Caco-2 (cell line): ENCODE results near the gene PCARE. TPM values are rescaled to one million over a fixed set of nuclear protein-coding genes. Genes with fewer than 3 reads are reported as not detected.

ENCODE experiments used
- BruUV-seq: library from RNA; stranded (reverse); fragments of 400-500 nt; replicated peaks from 2 replicates; lab custom pipeline; 2021; lab: Mats Ljungman, UMichigan
- CTCF ChIA-PET: fragments of 300-600 bp; sonication (Branson Sonifier 250); formaldehyde crosslinking; loops from one replicate; lab custom pipeline; 2022; ENCODE audit warnings: antibody characterized with exemption; lab: Charles Lee
- POLR2A ChIA-PET: fragments of 300-600 bp; sonication (Branson Sonifier 250); formaldehyde crosslinking; loops from one replicate; lab custom pipeline; 2022; ENCODE audit warnings: antibody characterized with exemption; lab: Charles Lee
- DNase-seq, 2 experiments: peaks; one replicate each; pipeline versions ENCODE4 v3.0.0 to v3.0.0-alpha.2; 2020 to 2022
- H3K27me3 ChIP-seq: replicated peaks from 2 replicates; pipeline ENCODE4 v1.6.0; 2011; ENCODE audit warnings: low read length; ENCODE audit not compliant: control insufficient read depth, insufficient read depth
- H3K36me3 ChIP-seq: 2 replicates; pipeline ENCODE4 v1.5.1; 2011; ENCODE audit warnings: low read length; ENCODE audit not compliant: control insufficient read depth, insufficient read depth
- H3K4me1 ChIP-seq: fragments of 250-450 bp; sonication (Bioruptor Pico); 2 replicates; pipeline ENCODE4 v1.5.1; 2020; ENCODE audit warnings: mild to moderate bottlenecking
- H3K4me3 ChIP-seq: 2 replicates; pipeline ENCODE4 v1.5.1; 2011; ENCODE audit warnings: low read depth, mild to moderate bottlenecking, control low read depth, low read length
- H3K9me3 ChIP-seq: fragments of 250-450 bp; sonication (Bioruptor Pico); 2 replicates; pipeline ENCODE4 v1.5.1; 2020; ENCODE audit warnings: mild to moderate bottlenecking, moderate library complexity
- H3K27ac Mint-ChIP-seq: one replicate; pipeline ENCODE4 v1.8.0; 2022; ENCODE audit warnings: mixed read lengths; ENCODE audit not compliant: unreplicated experiment
- H3K27me3 Mint-ChIP-seq: one replicate; pipeline ENCODE4 v1.8.0; 2022; ENCODE audit warnings: mixed read lengths; ENCODE audit not compliant: insufficient read depth, unreplicated experiment
- H3K36me3 Mint-ChIP-seq: one replicate; pipeline ENCODE4 v1.8.0; 2022; ENCODE audit warnings: mild to moderate bottlenecking, mixed read lengths; ENCODE audit not compliant: insufficient read depth, unreplicated experiment
- H3K4me1 Mint-ChIP-seq: one replicate; pipeline ENCODE4 v1.8.0; 2022; ENCODE audit warnings: low read depth, mixed read lengths; ENCODE audit not compliant: unreplicated experiment
- H3K4me3 Mint-ChIP-seq: one replicate; pipeline ENCODE4 v1.8.0; 2022; ENCODE audit warnings: mild to moderate bottlenecking, moderate library complexity, mixed read lengths; ENCODE audit not compliant: unreplicated experiment
- H3K9me3 Mint-ChIP-seq: one replicate; pipeline ENCODE4 v1.8.0; 2022; ENCODE audit warnings: mixed read lengths; ENCODE audit not compliant: unreplicated experiment
- CTCF ChIP-seq, 2 experiments: fragments of 200-600 bp in 1 of 2; IDR thresholded peaks; 1 replicate in 1 of 2; 2 replicates in 1 of 2; pipeline versions ENCODE4 v1.5.1 to v1.8.0; 2011 to 2022; ENCODE audit warnings: antibody characterized with exemption in 1 of 2, control low read depth in 1 of 2, inconsistent platforms in 1 of 2, low read depth in 1 of 2, low read length in 1 of 2, mild to moderate bottlenecking in 1 of 2, moderate library complexity in 1 of 2; ENCODE audit not compliant: insufficient read depth in 1 of 2, severe bottlenecking in 1 of 2, unreplicated experiment in 1 of 2
- intact Hi-C: fragments of 100-400 bp; cut with micrococcal nuclease; formaldehyde crosslinking; loops from one replicate; pipeline ENCODE4 v1.10.0; 2022; ENCODE audit not compliant: unreplicated experiment
- total RNA-seq: library from RNA; stranded (reverse); gene quantifications from 2 replicates; pipeline ENCODE4 v1.2.3, GENCODE V29; 2022

The PCARE gene
- total RNA-seq, 1 experiment from 2014 or later, result not detected

- no peak for TF ChIP-seq CTCF (IDR thresholded peaks at IDR 0.05; ENCODE audit: insufficient read depth in 1 of 2, low read depth in 1 of 2, low read length in 1 of 2, severe bottlenecking in 1 of 2, unreplicated experiment in 1 of 2)
- H3K4me3 Mint-ChIP-seq, result no peak overlapping the region
- no peaks in the 10 kb centered on the region for H3K27me3 ChIP-seq
Measured at GRCh38 chr2:29022679-29023078, 51.6 kb downstream of the PCARE start.

GRCh38 chr2:29021886-29022285 is 52.4 kb downstream of the PCARE start:
- DNase-seq, result no peak
- H3K36me3 ChIP-seq, result no peaks in the 10 kb centered on the region
- no peaks in the 10 kb centered on the region for H3K36me3 Mint-ChIP-seq
- H3K9me3 ChIP-seq, result no peaks in the 10 kb centered on the region
- no peak for TF ChIP-seq CTCF (IDR thresholded peaks at IDR 0.05; ENCODE audit: insufficient read depth in 1 of 2, low read depth in 1 of 2, low read length in 1 of 2, severe bottlenecking in 1 of 2, unreplicated experiment in 1 of 2)
- no peaks in the 10 kb centered on the region for H3K4me1 ChIP-seq
- no peaks in the 10 kb centered on the region for H3K27me3 Mint-ChIP-seq
- intact Hi-C loops, result no loop called here
- H3K9me3 Mint-ChIP-seq, result no peaks in the 10 kb centered on the region
- ChIA-PET POLR2A (no interaction called here), CTCF (no interaction called here)
- H3K4me3 ChIP-seq, result no peak overlapping the region
- H3K4me3 Mint-ChIP-seq, result no peak overlapping the region
- no peak overlapping the region for H3K27ac Mint-ChIP-seq
- no TSS peak for BruUV-seq
- peaks cover 6% of the 10 kb centered on the region for H3K4me1 Mint-ChIP-seq
- no peaks in the 10 kb centered on the region for H3K27me3 ChIP-seq

More at GRCh38 chr2:29022679-29023078, 51.6 kb downstream of the PCARE start:
- ChIA-PET POLR2A (no interaction called here), CTCF (no interaction called here)
- no peaks in the 10 kb centered on the region for H3K36me3 Mint-ChIP-seq
- no peaks in the 10 kb centered on the region for H3K36me3 ChIP-seq
- DNase-seq, result no peak
- H3K27ac Mint-ChIP-seq, result no peak overlapping the region
- no TSS peak for BruUV-seq
- no peaks in the 10 kb centered on the region for H3K4me1 ChIP-seq
- H3K9me3 ChIP-seq, result no peaks in the 10 kb centered on the region
- H3K9me3 Mint-ChIP-seq, result no peaks in the 10 kb centered on the region
- H3K4me3 ChIP-seq, result no peak overlapping the region
- H3K27me3 Mint-ChIP-seq, result no peaks in the 10 kb centered on the region
- intact Hi-C loops, result no loop called here
- H3K4me1 Mint-ChIP-seq, result peaks cover 6% of the 10 kb centered on the region

GRCh38 chr2:29017716-29018435 is 56.4 kb downstream of the PCARE start:
- H3K4me3 Mint-ChIP-seq, result no peak overlapping the region
- no peak for DNase-seq
- H3K27ac Mint-ChIP-seq, result no peak overlapping the region
- no peaks in the 10 kb centered on the region for H3K36me3 Mint-ChIP-seq
- H3K9me3 ChIP-seq, result no peaks in the 10 kb centered on the region
- H3K27me3 ChIP-seq, result no peaks in the 10 kb centered on the region
- POLR2A ChIA-PET, result no interaction called here
- no peak for TF ChIP-seq CTCF (IDR thresholded peaks at IDR 0.05; ENCODE audit: insufficient read depth in 1 of 2, low read depth in 1 of 2, low read length in 1 of 2, severe bottlenecking in 1 of 2, unreplicated experiment in 1 of 2)
- no peaks in the 10 kb centered on the region for H3K9me3 Mint-ChIP-seq
- H3K4me3 ChIP-seq, result no peak overlapping the region
- CTCF ChIA-PET, result interaction anchor here (0.7 kb wide), 1 partner anchor 40 kb away, joined by 3 read pairs; no protein-coding TSS in a partner anchor
- no TSS peak for BruUV-seq
- no peaks in the 10 kb centered on the region for H3K36me3 ChIP-seq
- H3K4me1 Mint-ChIP-seq, result no peaks in the 10 kb centered on the region
- no peaks in the 10 kb centered on the region for H3K4me1 ChIP-seq
- H3K27me3 Mint-ChIP-seq, result no peaks in the 10 kb centered on the region
- intact Hi-C loops, result no loop called here
